Activated naive CD4-positive, alpha-beta T cell treated with anti-CD3 and anti-CD28 coated beads for 36 hours (primary cell): ENCODE results near the gene PEDS1. TPM values are rescaled to one million over a fixed set of nuclear protein-coding genes. Genes with fewer than 3 reads are reported as not detected.

Experiments
- CTCF ChIA-PET: fragments of 350-600 bp; sonication (Branson Sonifier 250); formaldehyde crosslinking; loops from one replicate; lab custom pipeline; 2021; ENCODE audit warnings: antibody characterized with exemption; lab: Charles Lee
- DNase-seq: peaks from one replicate; pipeline ENCODE4 v3.0.0-alpha.2; 2020
- H3K27ac Mint-ChIP-seq: one replicate; pipeline ENCODE4 v1.8.0; 2021; ENCODE audit warnings: mild to moderate bottlenecking, mixed read lengths
- H3K27me3 Mint-ChIP-seq: one replicate; pipeline ENCODE4 v1.8.0; 2021; ENCODE audit warnings: low read depth, mixed read lengths
- H3K36me3 Mint-ChIP-seq: one replicate; pipeline ENCODE4 v1.8.0; 2021; ENCODE audit warnings: low read depth, mixed read lengths
- H3K4me1 Mint-ChIP-seq: one replicate; pipeline ENCODE4 v1.8.0; 2021; ENCODE audit warnings: low read depth, mixed read lengths
- H3K4me3 Mint-ChIP-seq: one replicate; pipeline ENCODE4 v1.8.0; 2021; ENCODE audit warnings: mild to moderate bottlenecking, moderate library complexity, mixed read lengths
- H3K9me3 Mint-ChIP-seq: one replicate; pipeline ENCODE4 v1.8.0; 2021; ENCODE audit warnings: mixed read lengths
- intact Hi-C: fragments of 100-400 bp; cut with micrococcal nuclease; formaldehyde crosslinking; loops from one replicate; pipeline ENCODE4 v1.15.1; 2023
- total RNA-seq, 2 experiments: library from RNA; stranded (reverse); gene quantifications; one replicate each; pipeline ENCODE4 v1.2.3, GENCODE V29; 2021

The PEDS1 gene
- total RNA-seq, 2 experiments from 2014 or later, result 10.4 to 11.2 TPM

DNA sequence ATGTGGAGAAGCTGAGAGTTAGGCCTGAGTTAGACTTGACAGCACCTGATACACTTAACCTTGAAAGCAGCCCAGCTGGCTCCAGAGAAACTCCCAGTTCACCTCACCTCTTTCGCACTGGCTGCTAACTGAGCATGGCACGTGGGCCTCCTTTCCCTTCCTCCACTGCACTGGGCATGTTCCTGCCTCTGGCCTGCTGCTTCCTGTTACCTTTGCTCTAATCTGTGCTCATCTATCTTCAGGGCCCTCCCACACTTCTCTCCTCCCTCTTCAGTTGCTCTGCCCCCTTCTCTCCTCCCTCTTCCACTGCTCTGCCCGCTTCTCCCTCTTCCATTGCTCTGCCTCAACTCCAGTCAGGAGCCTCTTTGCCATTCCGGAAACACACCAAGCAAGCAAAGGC, 26.9 kb downstream of the PEDS1 start:
- H3K9me3 Mint-ChIP-seq, result no peaks in the 10 kb centered on the region
- no peak for DNase-seq
- H3K27ac Mint-ChIP-seq, result peak overlapping the region; percentile 25
- H3K4me1 Mint-ChIP-seq, result no peaks in the 10 kb centered on the region
- H3K36me3 Mint-ChIP-seq, result peaks cover 27% of the 10 kb centered on the region
- no peaks in the 10 kb centered on the region for H3K27me3 Mint-ChIP-seq
- CTCF ChIA-PET, result interaction anchor here (2.4 kb wide), 1 partner anchor 52 kb away, joined by 9 read pairs; no protein-coding TSS in a partner anchor
- H3K4me3 Mint-ChIP-seq, result no peak overlapping the region
- intact Hi-C loops, result no loop called here

GRCh38 chr20:50125279-50125678, 28.2 kb downstream of the PEDS1 start:
- intact Hi-C loops, result no loop called here
- CTCF ChIA-PET, result interaction anchor here (2.4 kb wide), 1 partner anchor 54 kb away, joined by 9 read pairs; no protein-coding TSS in a partner anchor

GRCh38 chr20:50124496-50124895, 29.0 kb downstream of the PEDS1 start:
- H3K4me1 Mint-ChIP-seq, result peaks cover 3% of the 10 kb centered on the region
- intact Hi-C loops, result no loop called here
- no peak overlapping the region for H3K4me3 Mint-ChIP-seq
- H3K9me3 Mint-ChIP-seq, result no peaks in the 10 kb centered on the region
- DNase-seq, result no peak
- no peaks in the 10 kb centered on the region for H3K27me3 Mint-ChIP-seq
- peaks cover 27% of the 10 kb centered on the region for H3K36me3 Mint-ChIP-seq
- CTCF ChIA-PET, result interaction anchor here (10.2 kb wide), 1 partner anchor 44 kb away, joined by 164 read pairs; no protein-coding TSS in a partner anchor
- no peak overlapping the region for H3K27ac Mint-ChIP-seq

More at GRCh38 chr20:50125279-50125678, 28.2 kb downstream of the PEDS1 start:
- peaks cover 3% of the 10 kb centered on the region for H3K4me1 Mint-ChIP-seq
- H3K36me3 Mint-ChIP-seq, result peaks cover 27% of the 10 kb centered on the region
- no peak for DNase-seq
- no peaks in the 10 kb centered on the region for H3K27me3 Mint-ChIP-seq
- no peak overlapping the region for H3K4me3 Mint-ChIP-seq
- H3K9me3 Mint-ChIP-seq, result no peaks in the 10 kb centered on the region
- H3K27ac Mint-ChIP-seq, result no peak overlapping the region

- Mint-ChIP-seq H3K4me3 (no peak overlapping the region), H3K36me3 (peaks cover 25% of the 10 kb centered on the region), H3K9me3 (no peaks in the 10 kb centered on the region), H3K4me1 (peaks cover 3% of the 10 kb centered on the region), H3K27ac (no peak overlapping the region), H3K27me3 (no peaks in the 10 kb centered on the region)
- no peak for DNase-seq
- intact Hi-C loops, result no loop called here
- CTCF ChIA-PET, result interaction anchor here (0.5 to 10.2 kb wide), 4 partner anchors 14 to 55 kb away, joined by 4 to 164 read pairs (median 66); partner anchors contain the start of gene PEDS1
Observed at GRCh38 chr20:50123418-50123817, 30.1 kb downstream of the PEDS1 start.

DNA sequence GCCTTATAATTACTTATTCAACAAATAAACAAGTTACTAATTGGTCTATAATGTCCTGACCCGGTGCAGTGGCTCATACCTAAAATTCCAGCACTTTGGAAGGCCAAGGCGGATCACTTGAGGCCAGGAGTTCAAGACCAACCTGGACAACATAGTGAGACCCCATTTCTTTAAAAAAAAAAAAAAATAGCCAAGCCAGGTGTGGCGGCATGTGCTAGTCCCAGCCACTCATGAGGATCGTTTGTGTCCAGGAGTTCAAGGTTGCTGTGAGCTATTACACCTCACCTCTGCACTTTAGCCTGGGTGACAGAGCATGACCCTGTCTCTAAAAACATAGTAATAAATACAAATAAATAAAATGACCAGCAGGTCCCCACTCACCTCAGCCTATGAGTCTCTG, 30.8 kb downstream of the PEDS1 start:
- no peaks in the 10 kb centered on the region for H3K27me3 Mint-ChIP-seq
- DNase-seq, result no peak
- peaks cover 3% of the 10 kb centered on the region for H3K4me1 Mint-ChIP-seq
- no peak overlapping the region for H3K27ac Mint-ChIP-seq
- intact Hi-C loops, result no loop called here
- CTCF ChIA-PET, result interaction anchor here (1.0 to 10.2 kb wide), 5 partner anchors 21 to 144 kb away, joined by 3 to 164 read pairs (median 55); partner anchors contain the start of gene PEDS1
- peaks cover 23% of the 10 kb centered on the region for H3K36me3 Mint-ChIP-seq
- H3K9me3 Mint-ChIP-seq, result no peaks in the 10 kb centered on the region
- H3K4me3 Mint-ChIP-seq, result no peak overlapping the region

- intact Hi-C loops, result loop anchor here (1.0 to 2.0 kb wide), 2 partner anchors 47 to 57 kb away; no protein-coding TSS in a partner anchor
- Mint-ChIP-seq H3K4me3 (no peak overlapping the region), H3K36me3 (peaks cover 17% of the 10 kb centered on the region), H3K27ac (no peak overlapping the region), H3K27me3 (no peaks in the 10 kb centered on the region), H3K4me1 (peaks cover 5% of the 10 kb centered on the region), H3K9me3 (no peaks in the 10 kb centered on the region)
- CTCF ChIA-PET, result interaction anchor here (1.0 to 10.2 kb wide), 9 partner anchors 8 to 143 kb away, joined by 3 to 164 read pairs (median 6); partner anchors contain the start of gene PEDS1
- no peak for DNase-seq
Observed at GRCh38 chr20:50121858-50122271, 31.7 kb downstream of the PEDS1 start.

GRCh38 chr20:50120935-50121693, 32.4 kb downstream of the PEDS1 start:
- intact Hi-C loops, result loop anchor here (1.0 to 2.0 kb wide), 2 partner anchors 48 to 58 kb away; no protein-coding TSS in a partner anchor
- H3K9me3 Mint-ChIP-seq, result no peaks in the 10 kb centered on the region
- CTCF ChIA-PET, result interaction anchor here (0.6 to 10.2 kb wide), 16 partner anchors 8 to 142 kb away, joined by 3 to 164 read pairs (median 4); partner anchors contain the start of gene PEDS1

GRCh38 chr20:50118203-50118602, 35.3 kb downstream of the PEDS1 start:
- H3K4me1 Mint-ChIP-seq, result peaks cover 29% of the 10 kb centered on the region
- no peak overlapping the region for H3K4me3 Mint-ChIP-seq
- no peaks in the 10 kb centered on the region for H3K27me3 Mint-ChIP-seq
- peaks cover 4% of the 10 kb centered on the region for H3K36me3 Mint-ChIP-seq
- H3K9me3 Mint-ChIP-seq, result no peaks in the 10 kb centered on the region
- intact Hi-C loops, result loop anchor here (10.0 kb wide), 2 partner anchors 447 to 617 kb away; partner anchors contain the start of gene PARD6B
- no peak for DNase-seq
- CTCF ChIA-PET, result interaction anchor here (5.8 to 10.2 kb wide), 3 partner anchors 32 to 60 kb away, joined by 55 to 164 read pairs (median 77); partner anchors contain the start of gene PEDS1
- H3K27ac Mint-ChIP-seq, result no peak overlapping the region

More at GRCh38 chr20:50120935-50121693, 32.4 kb downstream of the PEDS1 start:
- DNase-seq, result peak; percentile 73
- no peak overlapping the region for H3K27ac Mint-ChIP-seq
- H3K36me3 Mint-ChIP-seq, result peaks cover 15% of the 10 kb centered on the region
- H3K27me3 Mint-ChIP-seq, result no peaks in the 10 kb centered on the region
- peaks cover 8% of the 10 kb centered on the region for H3K4me1 Mint-ChIP-seq
- no peak overlapping the region for H3K4me3 Mint-ChIP-seq

DNA sequence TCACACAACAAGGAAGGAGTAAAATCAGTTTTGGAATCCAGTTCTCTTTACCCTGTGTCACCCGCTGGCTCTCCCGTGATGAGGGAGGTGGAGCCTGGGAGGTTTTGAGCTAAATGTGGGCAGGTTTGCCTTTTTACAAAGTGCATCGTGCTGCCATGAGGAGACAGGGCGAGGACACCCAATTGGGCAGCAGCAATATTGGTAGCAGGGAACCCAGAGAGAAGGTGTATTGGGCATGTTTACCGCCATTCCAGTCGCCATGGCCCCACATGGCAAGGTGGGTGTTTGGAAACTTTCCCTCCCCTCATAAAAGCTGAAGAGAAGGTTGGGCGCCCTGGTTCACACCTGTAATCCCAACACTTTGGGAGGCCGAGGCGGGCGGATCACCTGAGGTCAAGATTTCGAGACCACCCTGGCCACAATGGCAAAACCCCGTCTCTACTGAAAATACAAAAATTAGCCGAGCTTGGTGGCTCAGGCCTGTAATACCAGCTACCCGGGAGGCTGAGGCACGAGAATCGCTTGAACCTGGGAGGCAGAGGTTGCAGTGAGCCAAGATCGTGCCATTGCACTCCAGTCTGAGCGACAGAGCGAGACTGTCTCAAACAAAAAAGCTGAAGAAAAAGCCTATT, 37.0 kb downstream of the PEDS1 start:
- CTCF ChIA-PET, result interaction anchor here (0.5 to 10.2 kb wide), 12 partner anchors 31 to 348 kb away, joined by 3 to 164 read pairs (median 4); partner anchors contain the start of gene PEDS1
- DNase-seq, result no peak
- H3K27me3 Mint-ChIP-seq, result no peaks in the 10 kb centered on the region
- intact Hi-C loops, result loop anchor here (1.0 to 10.0 kb wide), 3 partner anchors 37 to 618 kb away; partner anchors contain the start of genes PARD6B and PEDS1
- peak overlapping the region; percentile 86 for H3K27ac Mint-ChIP-seq
- H3K9me3 Mint-ChIP-seq, result no peaks in the 10 kb centered on the region
- peak overlapping the region; percentile 89 for H3K4me3 Mint-ChIP-seq
- no peaks in the 10 kb centered on the region for H3K36me3 Mint-ChIP-seq
- peaks cover 39% of the 10 kb centered on the region for H3K4me1 Mint-ChIP-seq

- Mint-ChIP-seq H3K9me3 (no peaks in the 10 kb centered on the region), H3K4me1 (peaks cover 44% of the 10 kb centered on the region), H3K4me3 (peak overlapping the region; percentile 89), H3K27ac (peak overlapping the region; percentile 86), H3K27me3 (no peaks in the 10 kb centered on the region), H3K36me3 (peaks cover 3% of the 10 kb centered on the region)
- CTCF ChIA-PET, result interaction anchor here (0.5 to 10.2 kb wide), 13 partner anchors 18 to 348 kb away, joined by 3 to 164 read pairs (median 4); partner anchors contain the start of gene PEDS1
- intact Hi-C loops, result loop anchor here (1.0 to 10.0 kb wide), 4 partner anchors 32 to 619 kb away; partner anchors contain the start of genes PARD6B and PEDS1
- DNase-seq, result peak; percentile 96
Observed at GRCh38 chr20:50115591-50116367, 37.7 kb downstream of the PEDS1 start.

- Mint-ChIP-seq H3K4me3 (peak overlapping the region; percentile 89), H3K9me3 (no peaks in the 10 kb centered on the region), H3K36me3 (peaks cover 8% of the 10 kb centered on the region), H3K4me1 (peaks cover 51% of the 10 kb centered on the region), H3K27ac (peak overlapping the region; percentile 86), H3K27me3 (no peaks in the 10 kb centered on the region)
- intact Hi-C loops, result loop anchor here (1.0 to 10.0 kb wide), 3 partner anchors 32 to 620 kb away; partner anchors contain the start of gene PARD6B
- CTCF ChIA-PET, result interaction anchor here (0.8 to 10.2 kb wide), 10 partner anchors 19 to 136 kb away, joined by 3 to 164 read pairs (median 8); partner anchors contain the start of gene PEDS1
- DNase-seq, result no peak
Observed at GRCh38 chr20:50115041-50115512, 38.4 kb downstream of the PEDS1 start.
